Activated naive CD4-positive, alpha-beta T cell treated with anti-CD3 and anti-CD28 coated beads for 36 hours (primary cell): ENCODE data around the gene ZNF154. TPM values are rescaled to one million over a fixed set of nuclear protein-coding genes. Genes with fewer than 3 reads are reported as not detected.

Experiments used
- total RNA-seq, 2 experiments: library from RNA; stranded (reverse); gene quantifications; one replicate each; pipeline ENCODE4 v1.2.3, GENCODE V29; 2021

Gene ZNF154
- total RNA-seq, 2 experiments from 2014 or later = 0.64 to 0.69 TPM

Other genes starting within 250 kb of the ZNF154 start
- gene ZNF772, start 231.6 kb downstream of the ZNF154 start, total RNA-seq = 1 to 10 TPM; 6.0 to 8.3 TPM
- gene ZNF419, start 221.5 kb downstream of the ZNF154 start, total RNA-seq = 1 to 10 TPM; 5.3 to 5.9 TPM
- gene ZNF773, start 209.3 kb downstream of the ZNF154 start, total RNA-seq = 1 to 10 TPM; 4.2 to 5.0 TPM
- gene ZNF549, start 181.8 kb downstream of the ZNF154 start, total RNA-seq = 1 to 10 TPM; 1.8 TPM
- 1 to 10 TPM; 6.6 to 9.3 TPM for gene ZNF550, start 149.3 kb downstream of the ZNF154 start, total RNA-seq
- gene ZNF416, start 130.3 kb downstream of the ZNF154 start, total RNA-seq = 1 to 10 TPM; 1.5 to 2.0 TPM
- 1 to 10 TPM; 3.3 to 3.6 TPM for gene ZIK1, start 125.1 kb downstream of the ZNF154 start, total RNA-seq
- gene ZNF530, start 109.3 kb downstream of the ZNF154 start, total RNA-seq = 1 to 10 TPM; 4.0 to 4.4 TPM
- 1 to 10 TPM; 6.9 to 7.0 TPM for gene ZNF134, start 95.0 kb downstream of the ZNF154 start, total RNA-seq
- gene ZNF211, start 76.0 kb downstream of the ZNF154 start, total RNA-seq = 1 to 10 TPM; 5.2 to 5.7 TPM
- gene ZSCAN4, start 40.3 kb downstream of the ZNF154 start, total RNA-seq = not detected
- gene ZNF551, start 27.2 kb downstream of the ZNF154 start, total RNA-seq = 1 to 10 TPM; 4.7 to 6.0 TPM
- gene ZNF671, start 18.4 kb upstream of the ZNF154 start, total RNA-seq = 1 to 10 TPM; 7.1 to 7.2 TPM
- 10 to 100 TPM in 1 of 2 experiments, 1 to 10 TPM in 1; 9.4 to 10.3 TPM for gene ZNF776, start 37.6 kb upstream of the ZNF154 start, total RNA-seq
- gene ZNF586, start 60.5 kb upstream of the ZNF154 start, total RNA-seq = 10 to 100 TPM; 14.5 to 14.9 TPM
- gene ZNF552, start 105.7 kb upstream of the ZNF154 start, total RNA-seq = 1 to 10 TPM; 3.9 to 4.4 TPM
- gene ZNF587B, start 121.1 kb upstream of the ZNF154 start, total RNA-seq = 1 to 10 TPM; 8.7 to 9.2 TPM
- gene ZNF587, start 140.7 kb upstream of the ZNF154 start, total RNA-seq = 10 to 100 TPM; 17.5 to 20.2 TPM
- gene ZNF814, start 179.8 kb upstream of the ZNF154 start, total RNA-seq = 10 to 100 TPM; 12.7 to 13.3 TPM
- 1 to 10 TPM; 7.8 to 8.3 TPM for gene ZNF417, start 207.4 kb upstream of the ZNF154 start, total RNA-seq
- gene ZNF418, start 226.2 kb upstream of the ZNF154 start, total RNA-seq = 1 to 10 TPM; 2.9 to 3.6 TPM
- gene ZNF256, start 238.5 kb upstream of the ZNF154 start, total RNA-seq = 1 to 10 TPM; 4.4 to 4.7 TPM